Left ventricle myocardium inferior (tissue), 1 donor: Measurements from ENCODE around the gene TRIM14. TPM values are rescaled to one million over a fixed set of nuclear protein-coding genes. Genes with fewer than 3 reads are reported as not detected.

Experiments
- DNase-seq: peaks from one replicate; pipeline ENCODE4 v3.0.0-alpha.2; 2020
- H3K27ac ChIP-seq: fragments of 200-600 bp; replicated peaks from 2 replicates; pipeline ENCODE4 v1.8.0; 2021
- H3K27me3 ChIP-seq: fragments of 200-600 bp; 2 replicates; pipeline ENCODE4 v1.8.0; 2021; ENCODE audit warnings: low read depth
- H3K36me3 ChIP-seq: fragments of 200-600 bp; 2 replicates; pipeline ENCODE4 v1.8.0; 2021
- H3K4me1 ChIP-seq: fragments of 200-600 bp; 2 replicates; pipeline ENCODE4 v1.8.0; 2021
- H3K4me3 ChIP-seq: fragments of 200-600 bp; 2 replicates; pipeline ENCODE4 v1.8.0; 2021; ENCODE audit warnings: mild to moderate bottlenecking, moderate library complexity
- H3K9me3 ChIP-seq: fragments of 200-600 bp; replicated peaks from 2 replicates; pipeline ENCODE4 v1.8.0; 2021
- intact Hi-C: fragments of 100-400 bp; cut with micrococcal nuclease; formaldehyde crosslinking; loops from one replicate; pipeline ENCODE4 v1.11.0; 2022
- total RNA-seq: library from RNA; stranded (reverse); fragmentation: NEBNext Ultra II Directional; extraction: Animal tissue kit (Norgen Biotek cat#: 25700); gene quantifications from one replicate; pipeline ENCODE4 v1.2.1, GENCODE V29; 2021
- TF ChIP-seq, protein P1 (sequence below): fragments of 200-600 bp; IDR thresholded peaks from 2 replicates; pipeline ENCODE4 v1.8.0; 2021; ENCODE audit warnings: antibody characterized with exemption, mild to moderate bottlenecking, borderline replicate concordance
- donor health status: DM: no; HTN: yes; CAD: no; lungs with severe emphysema.

The TRIM14 gene
- total RNA-seq, 1 donor from 2014 or later, result 4.1 TPM

- Histone ChIP-seq H3K27me3 (no peaks in the 10 kb centered on the region), H3K4me1 (peaks cover 22% of the 10 kb centered on the region), H3K9me3 (no peaks in the 10 kb centered on the region), H3K36me3 (no peaks in the 10 kb centered on the region), H3K27ac (peak overlapping the region; percentile 81), H3K4me3 (no peak overlapping the region)
- peak; percentile 41 for DNase-seq
- intact Hi-C loops, result loop anchor here (10.0 kb wide), 1 partner anchor 53 kb away; the partner anchor contains the start of gene ANP32B
- TF ChIP-seq, protein P1, sequence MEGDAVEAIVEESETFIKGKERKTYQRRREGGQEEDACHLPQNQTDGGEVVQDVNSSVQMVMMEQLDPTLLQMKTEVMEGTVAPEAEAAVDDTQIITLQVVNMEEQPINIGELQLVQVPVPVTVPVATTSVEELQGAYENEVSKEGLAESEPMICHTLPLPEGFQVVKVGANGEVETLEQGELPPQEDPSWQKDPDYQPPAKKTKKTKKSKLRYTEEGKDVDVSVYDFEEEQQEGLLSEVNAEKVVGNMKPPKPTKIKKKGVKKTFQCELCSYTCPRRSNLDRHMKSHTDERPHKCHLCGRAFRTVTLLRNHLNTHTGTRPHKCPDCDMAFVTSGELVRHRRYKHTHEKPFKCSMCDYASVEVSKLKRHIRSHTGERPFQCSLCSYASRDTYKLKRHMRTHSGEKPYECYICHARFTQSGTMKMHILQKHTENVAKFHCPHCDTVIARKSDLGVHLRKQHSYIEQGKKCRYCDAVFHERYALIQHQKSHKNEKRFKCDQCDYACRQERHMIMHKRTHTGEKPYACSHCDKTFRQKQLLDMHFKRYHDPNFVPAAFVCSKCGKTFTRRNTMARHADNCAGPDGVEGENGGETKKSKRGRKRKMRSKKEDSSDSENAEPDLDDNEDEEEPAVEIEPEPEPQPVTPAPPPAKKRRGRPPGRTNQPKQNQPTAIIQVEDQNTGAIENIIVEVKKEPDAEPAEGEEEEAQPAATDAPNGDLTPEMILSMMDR, result no peak
Measured at GRCh38 chr9:98037357-98037756, 81.7 kb downstream of the TRIM14 start.

DNA sequence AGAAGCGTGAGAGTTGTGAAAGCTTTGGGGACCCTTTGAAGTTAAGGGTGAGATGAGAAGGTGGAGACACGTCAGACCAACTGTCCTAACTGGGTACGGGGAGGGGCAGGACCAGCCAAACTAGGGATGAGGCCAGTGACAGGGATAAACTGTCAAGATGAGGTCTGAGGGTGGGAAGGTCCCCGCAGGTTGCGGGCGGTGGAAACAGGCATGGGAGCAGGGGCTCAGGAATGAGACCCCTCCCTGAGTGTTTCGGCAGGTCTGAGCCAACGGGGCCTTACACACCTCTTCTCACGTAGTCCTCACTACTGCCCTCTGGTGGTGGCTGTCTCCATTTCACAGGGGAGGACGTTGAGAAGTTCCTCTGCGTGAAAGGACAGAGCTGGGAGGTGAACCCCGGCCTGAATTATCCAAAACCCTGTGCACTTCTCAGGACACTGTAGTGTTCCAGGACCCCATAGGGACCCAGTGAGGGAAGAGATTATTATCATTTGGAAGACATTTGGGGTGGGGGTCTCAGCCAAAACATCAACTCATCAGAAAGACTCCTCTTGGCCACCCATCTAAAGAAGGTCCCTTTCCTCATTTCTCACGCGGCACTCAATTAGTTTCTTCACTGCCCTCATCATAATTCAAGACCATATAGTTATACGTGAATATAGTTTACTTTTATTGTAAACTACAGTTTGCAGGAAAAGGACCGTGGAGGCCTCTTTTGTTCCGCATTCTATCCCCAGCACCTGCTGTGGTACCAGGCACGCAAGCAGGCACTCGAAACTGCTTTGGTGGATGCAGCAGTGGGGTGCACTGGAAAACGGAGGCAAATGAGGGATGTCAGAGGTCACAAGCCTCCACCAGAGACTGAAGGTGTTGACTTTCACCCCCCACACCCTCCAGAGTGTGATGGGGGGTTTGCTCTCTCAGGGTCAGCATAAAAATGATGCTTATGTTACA is 84.2 kb downstream of the TRIM14 start:
- DNase-seq, result peak; percentile 81
- Histone ChIP-seq H3K9me3 (no peaks in the 10 kb centered on the region), H3K36me3 (no peaks in the 10 kb centered on the region), H3K4me1 (peaks cover 22% of the 10 kb centered on the region), H3K4me3 (peak overlapping the region; percentile 49), H3K27ac (no peak overlapping the region), H3K27me3 (no peaks in the 10 kb centered on the region)
- TF ChIP-seq, protein P1, result peak; percentile 91
- intact Hi-C loops, result loop anchor here (5.0 to 10.0 kb wide), 2 partner anchors 50 to 113 kb away; partner anchors contain the start of genes ANP32B and TRMO

DNA sequence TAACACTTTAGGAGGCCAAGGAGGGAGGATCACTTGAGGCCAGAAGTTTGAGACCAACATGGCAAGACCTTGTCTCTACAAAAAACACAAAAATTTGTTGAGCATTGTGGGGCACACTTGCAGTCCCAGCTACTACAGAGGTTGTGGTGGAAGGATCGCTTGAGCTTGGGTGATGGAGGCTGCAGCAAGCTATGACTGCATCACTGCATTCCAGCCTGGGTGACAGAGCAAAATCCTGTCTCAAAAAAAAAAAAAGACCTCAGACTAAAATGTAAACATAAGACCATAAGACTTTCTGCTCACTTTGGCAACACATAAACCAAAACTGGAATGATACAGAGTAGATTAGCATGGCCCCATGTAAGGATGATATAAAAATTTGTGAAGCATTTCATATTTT is 87.1 kb downstream of the TRIM14 start:
- intact Hi-C loops, result loop anchor here (5.0 to 10.0 kb wide), 2 partner anchors 47 to 110 kb away; partner anchors contain the start of genes ANP32B and TRMO
- H3K4me3 ChIP-seq, result no peak overlapping the region
- DNase-seq, result no peak
- TF ChIP-seq, protein P1, result no peak
- no peaks in the 10 kb centered on the region for H3K27me3 ChIP-seq
- no peak overlapping the region for H3K27ac ChIP-seq
- H3K9me3 ChIP-seq, result no peaks in the 10 kb centered on the region
- H3K36me3 ChIP-seq, result no peaks in the 10 kb centered on the region
- H3K4me1 ChIP-seq, result peaks cover 9% of the 10 kb centered on the region

- TF ChIP-seq, protein P1, result no peak
- Histone ChIP-seq H3K9me3 (no peaks in the 10 kb centered on the region), H3K27me3 (no peaks in the 10 kb centered on the region), H3K27ac (no peak overlapping the region), H3K4me1 (peaks cover 5% of the 10 kb centered on the region), H3K36me3 (no peaks in the 10 kb centered on the region), H3K4me3 (no peak overlapping the region)
- intact Hi-C loops, result loop anchor here (5.0 to 10.0 kb wide), 2 partner anchors 46 to 109 kb away; partner anchors contain the start of genes ANP32B and TRMO
- DNase-seq, result no peak
Measured at GRCh38 chr9:98031169-98031568, 87.9 kb downstream of the TRIM14 start.

DNA sequence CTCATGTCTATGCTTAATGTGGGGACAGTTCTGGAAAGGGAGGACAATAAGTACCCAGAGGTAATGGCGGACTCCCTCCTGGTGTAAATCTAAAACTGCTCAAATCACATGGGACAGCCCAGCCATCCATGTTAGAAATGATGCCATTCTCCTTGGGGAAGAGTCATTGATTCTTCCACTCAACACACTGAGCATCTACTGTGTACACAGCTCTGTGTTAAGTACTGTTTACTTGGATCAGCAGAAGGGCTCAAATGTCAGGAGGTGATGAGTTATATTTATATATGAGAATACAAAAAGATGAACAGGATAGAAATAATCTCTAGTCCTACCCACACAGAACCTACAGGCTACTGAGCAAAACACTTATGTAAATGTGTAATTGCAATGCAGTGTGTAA is 94.3 kb downstream of the TRIM14 start:
- intact Hi-C loops, result no loop called here
- Histone ChIP-seq H3K4me3 (no peak overlapping the region), H3K9me3 (no peaks in the 10 kb centered on the region), H3K4me1 (peaks cover 34% of the 10 kb centered on the region), H3K27ac (no peak overlapping the region), H3K27me3 (no peaks in the 10 kb centered on the region), H3K36me3 (no peaks in the 10 kb centered on the region)
- no peak for DNase-seq
- TF ChIP-seq, protein P1, result no peak
